ENCODE data around the gene B4GALT6.

DNA sequence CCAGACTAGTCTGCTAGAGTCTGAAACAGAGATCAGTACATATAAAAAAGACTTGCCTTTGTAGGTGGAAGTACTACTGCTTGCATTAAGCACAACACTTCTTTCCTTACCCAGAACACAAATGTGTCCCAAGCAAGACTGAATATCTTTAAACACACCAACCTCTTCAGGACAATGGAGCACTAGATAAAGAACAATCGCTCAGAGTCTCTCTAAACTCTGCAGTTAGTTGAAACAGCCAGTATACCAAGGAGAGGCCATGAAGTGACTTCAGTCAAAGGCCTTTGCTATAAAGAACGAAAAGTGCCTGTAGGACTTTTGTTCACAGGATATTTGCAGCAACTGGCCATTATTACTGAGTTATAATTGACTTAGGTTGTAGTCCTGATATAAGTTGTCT, 9.9 kb upstream of the B4GALT6 start:
- TF ChIP-seq, protein P1, sequence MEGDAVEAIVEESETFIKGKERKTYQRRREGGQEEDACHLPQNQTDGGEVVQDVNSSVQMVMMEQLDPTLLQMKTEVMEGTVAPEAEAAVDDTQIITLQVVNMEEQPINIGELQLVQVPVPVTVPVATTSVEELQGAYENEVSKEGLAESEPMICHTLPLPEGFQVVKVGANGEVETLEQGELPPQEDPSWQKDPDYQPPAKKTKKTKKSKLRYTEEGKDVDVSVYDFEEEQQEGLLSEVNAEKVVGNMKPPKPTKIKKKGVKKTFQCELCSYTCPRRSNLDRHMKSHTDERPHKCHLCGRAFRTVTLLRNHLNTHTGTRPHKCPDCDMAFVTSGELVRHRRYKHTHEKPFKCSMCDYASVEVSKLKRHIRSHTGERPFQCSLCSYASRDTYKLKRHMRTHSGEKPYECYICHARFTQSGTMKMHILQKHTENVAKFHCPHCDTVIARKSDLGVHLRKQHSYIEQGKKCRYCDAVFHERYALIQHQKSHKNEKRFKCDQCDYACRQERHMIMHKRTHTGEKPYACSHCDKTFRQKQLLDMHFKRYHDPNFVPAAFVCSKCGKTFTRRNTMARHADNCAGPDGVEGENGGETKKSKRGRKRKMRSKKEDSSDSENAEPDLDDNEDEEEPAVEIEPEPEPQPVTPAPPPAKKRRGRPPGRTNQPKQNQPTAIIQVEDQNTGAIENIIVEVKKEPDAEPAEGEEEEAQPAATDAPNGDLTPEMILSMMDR (IDR thresholded peaks at IDR 0.05) = no peak
- TF ChIP-seq EP300 (IDR thresholded peaks at IDR 0.05) = no peak

Data from suprapubic skin (tissue), 3 donors.